Measurements from ENCODE around the gene P2RY11. TPM values are rescaled to one million over a fixed set of nuclear protein-coding genes. Genes with fewer than 3 reads are reported as not detected.

The P2RY11 gene
- total RNA-seq, 1 donor from 2014 or later: 3.9 TPM

- DNase-seq: no peak
Observed at GRCh38 chr19:10113964-10114650, 2.6 kb downstream of the P2RY11 start.

GRCh38 chr19:10114651-10115391 is 3.3 kb downstream of the P2RY11 start:
- DNase-seq: no peak

GRCh38 chr19:10115392-10116084 is 4.0 kb downstream of the P2RY11 start:
- no peak for DNase-seq

- no peak for DNase-seq
Observed at GRCh38 chr19:10116085-10116865, 4.8 kb downstream of the P2RY11 start.

GRCh38 chr19:10116866-10117616 is 5.5 kb downstream of the P2RY11 start:
- DNase-seq: no peak

GRCh38 chr19:10118960-10119359 is 7.5 kb downstream of the P2RY11 start:
- DNase-seq: no peak

- no peak for DNase-seq
Observed at GRCh38 chr19:10120538-10121189, 9.2 kb downstream of the P2RY11 start.

GRCh38 chr19:10122045-10122444 is 10.6 kb downstream of the P2RY11 start:
- DNase-seq: no peak

- DNase-seq: no peak
Observed at GRCh38 chr19:10124429-10124828, 12.9 kb downstream of the P2RY11 start.

GRCh38 chr19:10126213-10126639 is 14.7 kb downstream of the P2RY11 start:
- no peak for DNase-seq

- DNase-seq: no peak
Observed at GRCh38 chr19:10132905-10133304, 21.4 kb downstream of the P2RY11 start.

GRCh38 chr19:10133596-10133995 is 22.1 kb downstream of the P2RY11 start:
- no peak for DNase-seq

GRCh38 chr19:10134040-10134439 is 22.5 kb downstream of the P2RY11 start:
- no peak for DNase-seq

GRCh38 chr19:10135551-10136334 is 24.2 kb downstream of the P2RY11 start:
- DNase-seq: no peak

GRCh38 chr19:10136936-10137335 is 25.4 kb downstream of the P2RY11 start:
- no peak for DNase-seq

GRCh38 chr19:10137751-10138682 is 26.5 kb downstream of the P2RY11 start:
- DNase-seq: peak; percentile 45

- DNase-seq: no peak
Observed at GRCh38 chr19:10138879-10139795, 27.6 kb downstream of the P2RY11 start.

GRCh38 chr19:10139952-10140351 is 28.5 kb downstream of the P2RY11 start:
- no peak for DNase-seq
